B cell (primary cell): ENCODE results near the gene DEAF1. TPM values are rescaled to one million over a fixed set of nuclear protein-coding genes. Genes with fewer than 3 reads are reported as not detected.

Experiments
- ATAC-seq: fragments of 200-7000 bp; cut with Tn5 transposase; one replicate; pipeline ENCODE4 v1.10.0; 2021; ENCODE audit warnings: low read depth, mild to moderate bottlenecking, moderate number of reproducible peaks, moderate library complexity
- CTCF ChIA-PET: fragments of 350-600 bp; sonication (Branson Sonifier 250); formaldehyde crosslinking; loops from one replicate; lab custom pipeline; 2021; ENCODE audit warnings: antibody characterized with exemption, inconsistent platforms; lab: Charles Lee
- POLR2A ChIA-PET: fragments of 350-600 bp; sonication (Branson Sonifier 250); formaldehyde crosslinking; loops from one replicate; lab custom pipeline; 2021; ENCODE audit warnings: antibody characterized with exemption; lab: Charles Lee
- DNase-seq: peaks from one replicate; pipeline ENCODE4 v3.0.0; 2013
- H2AFZ ChIP-seq: 2 replicates; pipeline ENCODE4 v1.6.1; 2012; ENCODE audit warnings: mild to moderate bottlenecking, low read depth, low read length; ENCODE audit not compliant: insufficient read depth, poor library complexity, severe bottlenecking
- H3K27ac ChIP-seq, 2 donors: 1 replicate in 1 of 2; 2 replicates in 1 of 2; pipeline ENCODE4 v1.5.1; 2012 to 2013; ENCODE audit warnings: low read length in 2 of 2, mild to moderate bottlenecking in 2 of 2, moderate library complexity in 1 of 2
- H3K27me3 ChIP-seq, 4 experiments: fragments of 200-600 bp in 1 of 4; sonication (generic) in 1 of 4; replicated peaks in 1 of 4; 1 replicate in 2 of 4; 2 replicates in 2 of 4; pipeline versions ENCODE4 v1.6.1 to v1.7.0; 2013 to 2016; ENCODE audit warnings: low read length in 3 of 4, mild to moderate bottlenecking in 2 of 4, mixed read lengths in 1 of 4, moderate library complexity in 1 of 4; ENCODE audit not compliant: insufficient read depth in 4 of 4, control insufficient read depth in 3 of 4; ENCODE audit errors: control extremely low read depth in 1 of 4
- H3K36me3 ChIP-seq, 2 experiments: replicated peaks in 1 of 2; 1 replicate in 1 of 2; 2 replicates in 1 of 2; pipeline versions ENCODE4 v1.6.1 to v1.7.1; 2013; ENCODE audit warnings: low read length in 1 of 2; ENCODE audit not compliant: insufficient read depth in 2 of 2, control insufficient read depth in 1 of 2; ENCODE audit errors: control extremely low read depth in 1 of 2, extremely low read depth in 1 of 2
- H3K4me1 ChIP-seq, 2 donors: fragments of 200-600 bp in 1 of 2; sonication (generic) in 1 of 2; 1 replicate in 1 of 2; 2 replicates in 1 of 2; pipeline versions ENCODE4 v1.5.1 to v1.6.1; 2013 to 2017; ENCODE audit warnings: low read length in 2 of 2; ENCODE audit not compliant: control insufficient read depth in 2 of 2, insufficient read depth in 2 of 2
- H3K4me2 ChIP-seq: replicated peaks from 2 replicates; pipeline ENCODE3; 2012; ENCODE audit warnings: mild to moderate bottlenecking, low read depth, low read length; ENCODE audit not compliant: poor library complexity, severe bottlenecking
- H3K4me3 ChIP-seq, 5 experiments: fragments of 200-600 bp in 1 of 5; sonication (generic) in 1 of 5; 1 replicate in 3 of 5; 2 replicates in 2 of 5; pipeline versions ENCODE4 v1.5.1 to v1.7.0; 2011 to 2016; ENCODE audit warnings: low read length in 4 of 5, mild to moderate bottlenecking in 4 of 5, low read depth in 2 of 5, control low read depth in 1 of 5, moderate library complexity in 1 of 5; ENCODE audit not compliant: insufficient read depth in 1 of 5; ENCODE audit errors: control extremely low read depth in 1 of 5, extremely low read depth in 1 of 5
- H3K79me2 ChIP-seq: fragments of 200-600 bp; sonication (generic); one replicate; pipeline ENCODE4 v1.6.0; 2016; ENCODE audit warnings: low read length; ENCODE audit not compliant: control insufficient read depth, insufficient read depth
- H3K9ac ChIP-seq: fragments of 200-600 bp; sonication (generic); 2 replicates; pipeline ENCODE4 v1.6.1; 2017; ENCODE audit warnings: mild to moderate bottlenecking, low read length, moderate library complexity
- H3K9me3 ChIP-seq, 3 donors: one replicate each; pipeline versions ENCODE4 v1.6.1 to v1.7.1; 2013; ENCODE audit warnings: low read length in 2 of 3; ENCODE audit not compliant: control insufficient read depth in 2 of 3, insufficient read depth in 1 of 3; ENCODE audit errors: control extremely low read depth in 1 of 3
- H4K20me1 ChIP-seq: 2 replicates; pipeline ENCODE4 v1.6.0; 2012; ENCODE audit warnings: mild to moderate bottlenecking, low read length; ENCODE audit not compliant: insufficient read depth, control insufficient read depth, poor library complexity, severe bottlenecking
- H3K27ac Mint-ChIP-seq: one replicate; pipeline ENCODE4 v1.8.0; 2021; ENCODE audit warnings: mixed read lengths
- H3K27me3 Mint-ChIP-seq: one replicate; pipeline ENCODE4 v1.8.0; 2021; ENCODE audit warnings: mixed read lengths
- H3K4me1 Mint-ChIP-seq: one replicate; pipeline ENCODE4 v1.8.0; 2021; ENCODE audit warnings: mixed read lengths
- H3K4me3 Mint-ChIP-seq: one replicate; pipeline ENCODE4 v1.8.0; 2021; ENCODE audit warnings: mixed read lengths
- H3K9me3 Mint-ChIP-seq: one replicate; pipeline ENCODE4 v1.8.0; 2022; ENCODE audit warnings: mixed read lengths; ENCODE audit not compliant: insufficient read depth
- EZH2 ChIP-seq: IDR thresholded peaks from 2 replicates; pipeline ENCODE4 v1.6.1; 2012; ENCODE audit warnings: borderline replicate concordance, low read depth, mild to moderate bottlenecking, moderate library complexity, low read length; ENCODE audit not compliant: insufficient read depth, poor library complexity, severe bottlenecking
- WGBS: methylation state at CpG from one replicate; pipeline ENCODE4 v1.1.5; 2013; ENCODE audit warnings: missing lambda C conversion rate; ENCODE audit not compliant: insufficient coverage; 5-methylcytosine and 5-hydroxymethylcytosine counted together
- intact Hi-C: fragments of 100-400 bp; cut with micrococcal nuclease; formaldehyde crosslinking; loops from one replicate; pipeline ENCODE4 v1.10.0; 2022
- polyA plus RNA-seq: library from polyadenylated mRNA; depleted of rRNA; stranded (reverse); fragments of >200 nt; gene quantifications from 2 replicates; pipeline ENCODE4 v1.2.3, GENCODE V29; 2012
- total RNA-seq, 2 donors: library from RNA; stranded (reverse); fragments of 120-200 nt in 1 of 2; gene quantifications; 1 replicate in 1 of 2; 2 replicates in 1 of 2; pipeline versions ENCODE4 v1.2.3 to v1.2.4, GENCODE V29; 2013 to 2022
- TF ChIP-seq, protein P1 (sequence below): fragments of 200-600 bp; IDR thresholded peaks from one replicate; pipeline ENCODE4 v1.8.0; 2022; ENCODE audit warnings: antibody characterized with exemption, mild to moderate bottlenecking

Gene DEAF1
- total and polyA plus RNA-seq, 2 donors (not counting 1 experiment from before 2014, with no cell fraction given): 31.8 to 53.6 TPM

DNA sequence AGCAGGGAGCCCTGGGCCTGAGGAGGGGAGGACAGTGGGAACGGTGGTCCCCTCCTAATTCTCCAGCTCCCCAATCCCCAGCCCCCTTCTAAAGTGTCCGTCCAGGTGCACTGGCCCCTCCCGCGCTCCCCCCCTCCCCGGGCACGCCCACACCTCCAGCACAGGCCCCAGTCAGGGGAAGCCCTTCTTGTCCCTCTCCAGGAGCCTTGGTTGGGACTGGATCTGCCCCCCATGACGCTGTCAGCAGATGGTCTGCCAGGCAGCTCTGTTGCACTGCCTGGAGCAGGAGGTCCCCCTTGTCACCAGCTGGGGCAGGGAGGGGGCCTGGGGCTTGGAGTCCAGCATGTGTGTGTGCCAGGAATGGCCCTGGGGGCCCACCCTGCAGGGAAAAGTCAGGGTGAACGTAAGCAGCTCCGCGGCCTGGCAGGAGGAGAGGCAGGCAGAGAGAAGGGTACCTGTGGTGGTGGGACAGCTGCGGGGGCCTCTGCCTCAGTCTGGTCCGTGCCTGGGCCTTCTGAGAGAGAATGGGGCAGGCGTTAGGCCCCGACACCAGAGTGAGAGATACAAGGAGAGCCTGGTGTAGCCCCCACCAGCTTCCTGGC lies 80.9 kb downstream of the DEAF1 start:
- CTCF ChIA-PET: interaction anchor here (1.7 kb wide), 1 partner anchor 59 kb away, joined by 5 read pairs; no protein-coding TSS in a partner anchor
- no peaks in the 10 kb centered on the region for H3K9me3 Mint-ChIP-seq
- H3K9ac ChIP-seq: no peak overlapping the region
- H3K36me3 ChIP-seq: peaks cover 0 to 45% of the 10 kb centered on the region in 2 experiments
- POLR2A ChIA-PET: interaction anchor here (0.7 to 2.0 kb wide), 2 partner anchors 38 to 55 kb away, joined by 3 to 8 read pairs; partner anchors contain the start of gene PHRF1
- TF ChIP-seq, protein P1, sequence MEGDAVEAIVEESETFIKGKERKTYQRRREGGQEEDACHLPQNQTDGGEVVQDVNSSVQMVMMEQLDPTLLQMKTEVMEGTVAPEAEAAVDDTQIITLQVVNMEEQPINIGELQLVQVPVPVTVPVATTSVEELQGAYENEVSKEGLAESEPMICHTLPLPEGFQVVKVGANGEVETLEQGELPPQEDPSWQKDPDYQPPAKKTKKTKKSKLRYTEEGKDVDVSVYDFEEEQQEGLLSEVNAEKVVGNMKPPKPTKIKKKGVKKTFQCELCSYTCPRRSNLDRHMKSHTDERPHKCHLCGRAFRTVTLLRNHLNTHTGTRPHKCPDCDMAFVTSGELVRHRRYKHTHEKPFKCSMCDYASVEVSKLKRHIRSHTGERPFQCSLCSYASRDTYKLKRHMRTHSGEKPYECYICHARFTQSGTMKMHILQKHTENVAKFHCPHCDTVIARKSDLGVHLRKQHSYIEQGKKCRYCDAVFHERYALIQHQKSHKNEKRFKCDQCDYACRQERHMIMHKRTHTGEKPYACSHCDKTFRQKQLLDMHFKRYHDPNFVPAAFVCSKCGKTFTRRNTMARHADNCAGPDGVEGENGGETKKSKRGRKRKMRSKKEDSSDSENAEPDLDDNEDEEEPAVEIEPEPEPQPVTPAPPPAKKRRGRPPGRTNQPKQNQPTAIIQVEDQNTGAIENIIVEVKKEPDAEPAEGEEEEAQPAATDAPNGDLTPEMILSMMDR: no peak
- no peak for TF ChIP-seq EZH2
- no peak overlapping the region for H3K4me3 ChIP-seq
- peaks cover 60% of the 10 kb centered on the region for H4K20me1 ChIP-seq
- H3K4me1 ChIP-seq: peaks cover 18 to 35% of the 10 kb centered on the region in 2 donors
- no peaks in the 10 kb centered on the region for H3K9me3 ChIP-seq
- no peak overlapping the region for H2AFZ ChIP-seq
- WGBS: 93% methylated on average over 10 of the region's 14 CpGs
- H3K27ac Mint-ChIP-seq: peak overlapping the region; percentile 81
- H3K4me2 ChIP-seq: peak overlapping the region; percentile 90
- ATAC-seq (no peak), DNase-seq (no peak)
- peak overlapping the region in 1 of 2 donors; percentile 59 for H3K27ac ChIP-seq
- H3K27me3 ChIP-seq: no peaks in the 10 kb centered on the region
- H3K4me1 Mint-ChIP-seq: peaks cover 17% of the 10 kb centered on the region
- intact Hi-C loops: loop anchor here (10.0 kb wide), 1 partner anchor 111 kb away; no protein-coding TSS in a partner anchor
- H3K79me2 ChIP-seq: peaks cover 6% of the 10 kb centered on the region
- H3K4me3 Mint-ChIP-seq: peak overlapping the region; percentile 71
- no peaks in the 10 kb centered on the region for H3K27me3 Mint-ChIP-seq
